HCT116 (cell line): ENCODE results near the gene ANKRD13D.

ENCODE experiments used
- CBX3 ChIP-seq: IDR thresholded peaks from 2 replicates; pipeline ENCODE4 v1.6.1; 2012; ENCODE audit warnings: low read depth
- CEBPB ChIP-seq: IDR thresholded peaks from 2 replicates; pipeline ENCODE4 v1.6.1; 2012; ENCODE audit warnings: low read depth
- EGR1 ChIP-seq: IDR thresholded peaks from 2 replicates; pipeline ENCODE4 v1.6.1; 2012; ENCODE audit warnings: low read depth
- EZH2 ChIP-seq: fragments of 200-600 bp; sonication (generic); IDR thresholded peaks from 2 replicates; pipeline ENCODE4 v1.6.1; 2017; ENCODE audit warnings: antibody characterized with exemption, mixed run types
- JUND ChIP-seq: IDR thresholded peaks from 2 replicates; pipeline ENCODE4 v1.6.1; 2012
- POLR2A ChIP-seq: IDR thresholded peaks from 2 replicates; pipeline ENCODE4 v1.7.0; 2011; ENCODE audit warnings: borderline replicate concordance; ENCODE audit not compliant: insufficient read depth, insufficient read length; ENCODE audit errors: extremely low read depth
- POLR2AphosphoS5 ChIP-seq: IDR thresholded peaks from 2 replicates; pipeline ENCODE4 v1.6.1; 2011; ENCODE audit warnings: mild to moderate bottlenecking, low read depth, low read length, moderate library complexity
- RAD21 ChIP-seq: IDR thresholded peaks from 2 replicates; pipeline ENCODE4 v1.6.1; 2012; ENCODE audit warnings: low read depth, mild to moderate bottlenecking
- SRF ChIP-seq: IDR thresholded peaks from 2 replicates; pipeline ENCODE4 v1.6.1; 2012; ENCODE audit warnings: low read depth
- TCF7L2 ChIP-seq: IDR thresholded peaks from 2 replicates; pipeline ENCODE4 v1.7.0; 2011; ENCODE audit warnings: borderline replicate concordance, inconsistent platforms; ENCODE audit not compliant: insufficient read depth, insufficient read length; ENCODE audit errors: extremely low read depth
- ZFX ChIP-seq: fragments of 450-650 bp; IDR thresholded peaks from 2 replicates; pipeline ENCODE4 v1.6.1; 2017
- TF ChIP-seq, protein P1 (sequence below): IDR thresholded peaks from 2 replicates; pipeline ENCODE4 v1.6.1; 2012; ENCODE audit warnings: low read depth
- TF ChIP-seq, protein P2 (sequence below), 3 experiments: fragments of 200-600 bp in 1 of 3; sonication (generic) in 1 of 3; IDR thresholded peaks in 2 of 3; conservative IDR thresholded peaks in 1 of 3; 2 replicates each; pipeline ENCODE4 v1.5.1; 2012 to 2017; ENCODE audit warnings: low read depth in 2 of 3, low read length in 2 of 3, antibody characterized with exemption in 1 of 3, borderline replicate concordance in 1 of 3, control low read depth in 1 of 3, mild to moderate bottlenecking in 1 of 3, mixed read lengths in 1 of 3, mixed run types in 1 of 3, moderate library complexity in 1 of 3; ENCODE audit not compliant: insufficient read depth in 1 of 3

DNA sequence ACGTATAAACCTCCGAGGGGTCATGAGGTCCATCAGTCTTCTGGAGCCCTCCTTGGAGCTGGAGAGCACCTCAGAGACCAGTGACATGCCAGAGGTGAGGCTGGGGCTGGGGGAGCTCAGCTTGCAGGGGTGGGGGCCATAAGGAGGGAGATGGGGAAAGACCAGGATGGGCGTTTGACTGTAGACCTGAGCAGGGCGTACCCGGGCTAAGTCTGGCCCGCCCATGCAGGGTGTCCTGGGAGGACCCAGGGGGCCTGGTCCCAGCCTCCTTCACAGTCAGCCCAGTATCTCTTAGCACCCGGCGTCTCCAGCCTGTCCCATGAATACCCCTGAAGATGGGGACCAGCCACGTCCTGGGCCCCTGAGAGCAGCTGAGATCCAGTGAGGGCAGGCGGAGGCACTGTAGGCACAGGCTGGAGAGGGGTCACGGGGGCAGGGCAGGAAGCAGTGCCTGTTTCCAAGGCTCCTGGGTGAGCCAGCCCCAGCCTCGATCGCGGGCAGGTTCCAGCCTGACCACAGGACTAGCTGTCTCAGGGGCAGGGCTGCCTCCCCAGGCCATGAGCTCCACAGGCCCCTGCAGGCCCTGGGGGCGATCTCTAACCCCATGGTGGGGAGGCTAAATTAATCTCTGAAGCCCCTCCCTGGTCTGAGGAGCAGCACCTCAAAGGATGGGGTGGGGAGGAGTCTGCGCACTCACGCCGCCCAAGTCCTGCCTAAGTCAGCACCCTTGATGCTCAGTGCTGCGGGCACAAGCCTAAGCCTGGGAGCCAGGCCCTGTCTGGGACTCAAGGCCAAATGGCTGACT is 21.3 kb downstream of the ANKRD13D start:
- TF ChIP-seq, protein P1, sequence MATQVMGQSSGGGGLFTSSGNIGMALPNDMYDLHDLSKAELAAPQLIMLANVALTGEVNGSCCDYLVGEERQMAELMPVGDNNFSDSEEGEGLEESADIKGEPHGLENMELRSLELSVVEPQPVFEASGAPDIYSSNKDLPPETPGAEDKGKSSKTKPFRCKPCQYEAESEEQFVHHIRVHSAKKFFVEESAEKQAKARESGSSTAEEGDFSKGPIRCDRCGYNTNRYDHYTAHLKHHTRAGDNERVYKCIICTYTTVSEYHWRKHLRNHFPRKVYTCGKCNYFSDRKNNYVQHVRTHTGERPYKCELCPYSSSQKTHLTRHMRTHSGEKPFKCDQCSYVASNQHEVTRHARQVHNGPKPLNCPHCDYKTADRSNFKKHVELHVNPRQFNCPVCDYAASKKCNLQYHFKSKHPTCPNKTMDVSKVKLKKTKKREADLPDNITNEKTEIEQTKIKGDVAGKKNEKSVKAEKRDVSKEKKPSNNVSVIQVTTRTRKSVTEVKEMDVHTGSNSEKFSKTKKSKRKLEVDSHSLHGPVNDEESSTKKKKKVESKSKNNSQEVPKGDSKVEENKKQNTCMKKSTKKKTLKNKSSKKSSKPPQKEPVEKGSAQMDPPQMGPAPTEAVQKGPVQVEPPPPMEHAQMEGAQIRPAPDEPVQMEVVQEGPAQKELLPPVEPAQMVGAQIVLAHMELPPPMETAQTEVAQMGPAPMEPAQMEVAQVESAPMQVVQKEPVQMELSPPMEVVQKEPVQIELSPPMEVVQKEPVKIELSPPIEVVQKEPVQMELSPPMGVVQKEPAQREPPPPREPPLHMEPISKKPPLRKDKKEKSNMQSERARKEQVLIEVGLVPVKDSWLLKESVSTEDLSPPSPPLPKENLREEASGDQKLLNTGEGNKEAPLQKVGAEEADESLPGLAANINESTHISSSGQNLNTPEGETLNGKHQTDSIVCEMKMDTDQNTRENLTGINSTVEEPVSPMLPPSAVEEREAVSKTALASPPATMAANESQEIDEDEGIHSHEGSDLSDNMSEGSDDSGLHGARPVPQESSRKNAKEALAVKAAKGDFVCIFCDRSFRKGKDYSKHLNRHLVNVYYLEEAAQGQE, result no peak
- TF ChIP-seq EGR1 (no peak), POLR2A (no peak), SRF (no peak), JUND (no peak), TCF7L2 (no peak), ZFX (no peak), CEBPB (no peak), POLR2AphosphoS5 (no peak), EZH2 (no peak), RAD21 (no peak), CBX3 (no peak)
- TF ChIP-seq, protein P2, sequence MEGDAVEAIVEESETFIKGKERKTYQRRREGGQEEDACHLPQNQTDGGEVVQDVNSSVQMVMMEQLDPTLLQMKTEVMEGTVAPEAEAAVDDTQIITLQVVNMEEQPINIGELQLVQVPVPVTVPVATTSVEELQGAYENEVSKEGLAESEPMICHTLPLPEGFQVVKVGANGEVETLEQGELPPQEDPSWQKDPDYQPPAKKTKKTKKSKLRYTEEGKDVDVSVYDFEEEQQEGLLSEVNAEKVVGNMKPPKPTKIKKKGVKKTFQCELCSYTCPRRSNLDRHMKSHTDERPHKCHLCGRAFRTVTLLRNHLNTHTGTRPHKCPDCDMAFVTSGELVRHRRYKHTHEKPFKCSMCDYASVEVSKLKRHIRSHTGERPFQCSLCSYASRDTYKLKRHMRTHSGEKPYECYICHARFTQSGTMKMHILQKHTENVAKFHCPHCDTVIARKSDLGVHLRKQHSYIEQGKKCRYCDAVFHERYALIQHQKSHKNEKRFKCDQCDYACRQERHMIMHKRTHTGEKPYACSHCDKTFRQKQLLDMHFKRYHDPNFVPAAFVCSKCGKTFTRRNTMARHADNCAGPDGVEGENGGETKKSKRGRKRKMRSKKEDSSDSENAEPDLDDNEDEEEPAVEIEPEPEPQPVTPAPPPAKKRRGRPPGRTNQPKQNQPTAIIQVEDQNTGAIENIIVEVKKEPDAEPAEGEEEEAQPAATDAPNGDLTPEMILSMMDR (IDR thresholded peaks at IDR 0.05 in 2 of 3, conservative IDR thresholded peaks at IDR 0.05 in 1 of 3; ENCODE audit: borderline replicate concordance in 1 of 3, insufficient read depth in 1 of 3, low read depth in 2 of 3, low read length in 2 of 3), result no peak
